Islet of Langerhans (tissue), 1 donor: ENCODE data around the gene MCEMP1.

Experiments
- FAIRE-seq: peaks from one replicate; lab custom pipeline; 2011; peaks lifted over from hg19 to GRCh38; lab: Jason Lieb, UNC

Gene MCEMP1

GRCh38 chr19:7698583-7698982 lies 21.7 kb downstream of the MCEMP1 start:
- FAIRE-seq, result no peak

DNA sequence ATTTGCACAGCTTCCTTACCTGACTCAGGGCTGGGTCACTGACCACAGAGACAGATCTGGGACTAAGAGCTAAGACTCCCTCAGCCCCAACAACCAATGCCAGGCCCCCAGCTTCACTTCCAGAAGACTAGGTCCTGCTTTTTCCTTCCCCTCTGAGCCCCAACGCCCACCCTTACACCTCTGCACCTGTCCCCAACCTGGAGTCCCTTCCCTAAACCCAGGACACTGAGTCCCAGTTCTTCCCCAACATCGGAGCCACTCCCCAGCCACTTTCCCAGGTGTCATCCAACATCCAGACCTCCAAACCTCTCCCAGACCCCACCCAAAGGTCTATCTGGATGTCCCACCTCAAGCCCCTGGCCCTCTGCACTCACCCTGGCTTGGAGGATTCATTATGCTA lies 22.1 kb downstream of the MCEMP1 start:
- FAIRE-seq, result no peak

GRCh38 chr19:7699417-7700401 lies 22.8 kb downstream of the MCEMP1 start:
- FAIRE-seq, result no peak

- no peak for FAIRE-seq
Observed at GRCh38 chr19:7701049-7701653, 24.3 kb downstream of the MCEMP1 start.

- no peak for FAIRE-seq
Observed at GRCh38 chr19:7701654-7702457, 25.0 kb downstream of the MCEMP1 start, which contains the start of gene FCER2. Gene FCER2 (minus strand): TSS chr19:7702131. CDS start chr19:7699760, 2,371 bp downstream.

DNA sequence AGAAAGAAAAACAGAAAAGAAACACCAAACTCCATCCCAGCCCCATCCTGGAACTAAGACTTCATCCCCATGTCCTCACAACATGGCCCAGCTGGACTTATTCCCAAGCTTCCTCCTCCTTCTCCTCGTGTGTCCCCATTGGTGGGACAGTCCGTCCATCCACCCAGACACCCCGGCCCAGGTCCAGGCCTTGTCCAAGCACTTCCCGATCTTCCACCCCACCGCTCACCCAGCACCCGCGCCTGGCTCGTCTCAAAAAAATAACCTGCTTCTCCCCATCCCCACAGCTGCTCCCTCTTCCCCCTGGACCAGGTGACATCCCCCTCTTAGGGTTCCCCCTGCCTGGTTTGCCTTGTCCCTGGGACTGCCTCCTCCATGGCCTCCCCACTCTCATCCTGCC lies 26.4 kb downstream of the MCEMP1 start:
- FAIRE-seq, result no peak

DNA sequence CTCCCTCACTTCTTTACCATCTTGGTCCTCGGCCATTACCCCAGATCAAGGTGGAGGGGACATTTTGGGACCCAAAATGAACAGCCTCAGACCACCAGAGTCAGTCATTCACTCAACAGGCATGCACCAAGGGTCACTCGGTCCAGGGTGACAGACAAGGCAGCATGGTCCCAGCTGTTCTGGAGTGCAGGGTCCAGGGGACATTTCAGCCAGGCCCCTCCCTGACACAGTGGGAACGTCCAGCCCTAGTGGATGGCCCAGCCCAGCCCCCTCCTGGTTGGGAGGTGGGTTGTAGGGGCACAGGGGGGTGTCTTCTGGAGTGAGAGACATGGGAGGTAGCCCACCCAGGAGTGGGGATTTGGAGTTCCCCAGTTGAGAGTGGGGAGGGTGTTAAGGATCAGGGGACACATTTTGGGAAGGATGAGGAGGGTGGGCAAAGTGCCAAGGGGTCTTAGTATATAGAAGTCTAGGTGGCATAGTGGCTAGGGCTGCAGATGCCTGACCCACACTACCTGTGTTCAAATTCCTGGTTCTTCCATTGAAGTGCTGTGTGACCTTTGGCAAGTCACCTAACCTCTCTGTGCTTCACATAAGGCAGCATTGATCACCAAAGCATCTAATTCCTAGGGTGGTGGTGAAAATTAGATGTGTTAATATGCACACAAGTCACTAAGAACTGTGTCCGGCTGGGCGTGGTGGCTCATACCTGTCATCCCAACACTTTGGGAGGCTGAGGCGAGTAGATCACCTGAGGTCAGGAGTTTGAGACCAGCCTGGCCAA lies 27.6 kb downstream of the MCEMP1 start:
- FAIRE-seq, result no peak

- no peak for FAIRE-seq
Observed at GRCh38 chr19:7705387-7706187, 28.7 kb downstream of the MCEMP1 start.

DNA sequence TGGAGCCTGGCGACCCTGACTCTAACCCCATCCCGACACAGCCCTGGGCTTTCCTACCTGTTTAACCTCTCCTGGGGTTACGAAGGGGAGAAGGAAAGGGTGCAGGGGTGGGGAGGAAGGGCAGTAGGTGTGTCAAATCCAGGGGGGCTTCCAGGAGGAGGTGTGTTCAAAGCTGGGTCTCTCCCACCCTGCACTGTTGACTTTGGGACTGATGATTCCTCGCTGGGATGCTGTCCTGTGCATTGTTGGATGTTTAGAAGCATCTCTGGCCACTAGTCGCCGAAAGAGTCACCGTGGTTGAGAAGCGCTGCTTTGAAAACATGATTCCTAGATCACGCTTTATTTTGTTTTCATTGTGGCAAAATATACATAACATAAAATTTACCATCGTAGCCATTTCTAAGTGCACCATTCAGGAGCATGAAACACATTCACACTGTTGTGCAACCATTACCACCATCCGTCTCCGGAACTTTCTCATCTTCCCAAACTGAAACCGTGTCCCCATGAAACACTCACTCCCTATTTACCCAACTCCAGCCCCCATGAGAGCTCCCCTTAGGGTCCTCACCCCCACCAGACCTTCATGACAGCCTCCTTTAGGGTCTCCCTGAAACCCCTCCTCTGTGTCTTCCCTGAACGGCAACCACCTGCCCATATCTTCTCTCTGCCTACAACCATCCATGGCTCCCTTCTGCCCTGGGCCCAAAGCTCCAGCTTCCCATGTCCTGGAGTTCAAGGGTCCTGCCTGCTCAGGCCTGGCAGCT lies 29.5 kb downstream of the MCEMP1 start:
- no peak for FAIRE-seq

GRCh38 chr19:7706955-7707456 lies 30.1 kb downstream of the MCEMP1 start:
- no peak for FAIRE-seq

DNA sequence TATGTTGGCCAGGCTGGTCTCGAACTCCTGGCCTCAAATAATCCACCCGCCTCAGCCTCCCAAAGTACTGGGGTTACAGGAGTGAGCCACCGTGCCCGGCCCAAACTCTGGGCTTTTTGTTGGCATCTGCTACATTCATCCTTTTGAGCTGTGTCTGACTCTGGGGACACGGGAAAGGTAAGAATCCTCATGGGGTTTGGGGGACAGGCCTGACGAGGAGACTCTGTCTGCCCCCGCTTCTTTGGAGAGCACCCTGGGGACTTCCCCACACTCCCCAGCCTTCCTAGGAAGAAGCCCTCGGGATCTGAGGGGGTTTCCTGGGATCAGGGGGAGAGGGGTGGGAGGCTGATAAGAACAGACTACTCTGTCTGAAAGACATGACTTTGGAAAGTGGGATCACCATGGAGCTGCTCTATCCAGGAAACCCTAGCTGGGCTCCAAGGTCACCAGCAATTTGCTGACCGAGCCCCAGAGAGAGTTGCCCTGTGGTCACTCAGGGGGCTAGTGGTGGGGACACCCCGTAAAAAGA lies 33.1 kb downstream of the MCEMP1 start:
- no peak for FAIRE-seq

- no peak for FAIRE-seq
Observed at GRCh38 chr19:7710616-7711015, 33.7 kb downstream of the MCEMP1 start.

GRCh38 chr19:7715671-7716070 lies 38.8 kb downstream of the MCEMP1 start:
- no peak for FAIRE-seq

GRCh38 chr19:7716762-7717161 lies 39.9 kb downstream of the MCEMP1 start:
- no peak for FAIRE-seq

DNA sequence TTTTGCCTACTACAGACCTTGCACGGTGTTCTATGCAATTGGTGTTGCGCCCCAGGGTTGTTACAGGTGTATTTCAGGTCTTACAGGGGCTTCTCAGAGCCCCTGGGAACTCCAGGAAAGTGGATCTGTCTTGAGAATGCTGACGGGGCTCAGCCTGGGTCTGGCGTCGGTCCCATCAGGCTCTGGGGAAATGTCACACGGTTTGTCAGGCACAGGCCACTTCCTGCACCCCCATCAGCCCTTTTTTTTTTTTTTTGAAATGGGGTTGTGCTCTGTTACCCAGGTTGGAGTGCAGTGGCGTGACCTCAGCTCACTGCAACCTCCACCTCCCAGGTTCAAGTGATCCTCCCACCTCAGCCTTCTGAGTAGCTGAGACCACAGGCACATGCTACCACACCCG lies 41.8 kb downstream of the MCEMP1 start:
- FAIRE-seq, result no peak

DNA sequence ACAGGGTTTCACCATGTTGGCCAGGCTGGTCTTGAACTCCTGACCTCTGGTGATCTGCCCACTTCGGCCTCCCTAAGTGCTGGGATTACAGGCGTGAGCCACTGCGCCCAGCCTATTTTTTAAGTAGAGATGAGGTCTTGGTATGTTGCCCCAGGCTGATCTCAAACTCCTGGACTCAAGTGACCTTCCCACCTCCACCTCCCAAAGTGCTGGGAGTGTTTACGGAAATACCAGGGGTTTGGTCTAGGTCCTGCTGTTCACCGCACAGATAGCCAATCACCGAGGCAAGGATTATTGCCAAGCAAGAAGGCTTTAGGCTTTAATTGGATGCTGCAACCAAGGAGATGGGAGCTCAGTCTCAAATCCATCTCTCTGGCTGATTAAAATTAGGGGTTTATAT lies 43.5 kb downstream of the MCEMP1 start:
- no peak for FAIRE-seq

- FAIRE-seq, result no peak
Observed at GRCh38 chr19:7722231-7722651, 45.4 kb downstream of the MCEMP1 start.

DNA sequence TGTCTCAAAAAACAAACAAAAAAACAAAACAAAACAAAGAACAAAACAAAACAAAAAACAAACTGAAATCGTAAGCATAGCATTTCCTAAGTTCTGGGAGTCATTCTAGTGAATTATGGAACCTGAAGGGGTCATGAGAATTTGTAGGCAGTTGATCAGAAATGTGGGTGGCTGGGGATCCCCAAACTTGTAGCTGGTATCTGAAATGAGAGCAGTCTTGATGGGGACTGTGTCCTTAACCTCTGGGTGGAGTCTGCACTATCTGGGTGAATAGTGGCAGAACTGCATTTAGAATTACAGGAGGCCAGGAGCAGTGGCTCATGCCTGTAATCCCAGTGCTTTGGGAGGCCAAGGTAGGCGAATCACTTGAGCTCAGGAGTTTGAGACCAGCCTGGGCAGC lies 48.9 kb downstream of the MCEMP1 start:
- no peak for FAIRE-seq

DNA sequence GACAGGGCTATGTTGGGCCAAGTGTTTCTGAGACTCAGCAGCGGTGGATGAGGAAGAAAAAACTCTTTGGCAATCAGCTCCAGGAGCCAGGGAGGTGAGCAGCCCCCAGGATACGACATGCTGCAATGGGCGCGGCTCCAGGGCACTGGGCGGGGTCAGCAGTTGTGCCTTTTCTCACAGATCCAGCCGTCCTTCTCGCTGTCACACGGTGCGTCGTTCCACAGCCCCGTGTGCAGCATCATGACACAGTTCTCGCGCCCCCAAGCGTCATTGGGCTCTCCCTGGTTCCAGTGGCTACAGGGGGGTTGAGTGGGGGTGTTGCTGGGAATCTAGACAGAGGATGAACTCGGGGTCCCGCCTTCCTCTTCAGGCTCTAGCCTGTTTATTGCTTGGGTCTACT lies 52.3 kb downstream of the MCEMP1 start:
- FAIRE-seq, result no peak
